ENCODE results near the gene NCR3LG1. TPM values are rescaled to one million over a fixed set of nuclear protein-coding genes. Genes with fewer than 3 reads are reported as not detected.

The NCR3LG1 gene
- total RNA-seq, 1 donor from 2014 or later: 4.9 TPM

DNA sequence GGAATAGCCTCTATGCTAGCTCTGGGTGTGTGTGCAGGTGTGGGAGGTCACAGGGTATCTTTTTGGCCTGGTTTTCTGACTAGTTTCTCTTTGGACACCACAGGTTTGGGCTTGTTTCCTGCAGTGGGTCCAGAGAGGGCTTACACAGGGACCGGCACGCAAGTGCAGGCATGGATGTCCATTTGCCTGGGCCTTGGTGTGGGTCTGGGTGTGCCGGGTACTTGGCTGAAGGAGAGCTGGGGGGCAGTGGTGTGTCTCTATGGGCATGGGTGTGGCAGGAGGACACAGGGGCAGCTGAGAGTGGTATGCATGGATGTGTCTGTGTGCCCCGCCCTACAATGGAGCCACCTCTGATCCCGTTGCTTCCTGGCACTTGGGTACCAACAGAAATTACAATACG lies 44.4 kb downstream of the NCR3LG1 start:
- H3K4me3 Mint-ChIP-seq: no peak overlapping the region
- no peak overlapping the region for H3K27ac Mint-ChIP-seq
- TF ChIP-seq, protein P1, sequence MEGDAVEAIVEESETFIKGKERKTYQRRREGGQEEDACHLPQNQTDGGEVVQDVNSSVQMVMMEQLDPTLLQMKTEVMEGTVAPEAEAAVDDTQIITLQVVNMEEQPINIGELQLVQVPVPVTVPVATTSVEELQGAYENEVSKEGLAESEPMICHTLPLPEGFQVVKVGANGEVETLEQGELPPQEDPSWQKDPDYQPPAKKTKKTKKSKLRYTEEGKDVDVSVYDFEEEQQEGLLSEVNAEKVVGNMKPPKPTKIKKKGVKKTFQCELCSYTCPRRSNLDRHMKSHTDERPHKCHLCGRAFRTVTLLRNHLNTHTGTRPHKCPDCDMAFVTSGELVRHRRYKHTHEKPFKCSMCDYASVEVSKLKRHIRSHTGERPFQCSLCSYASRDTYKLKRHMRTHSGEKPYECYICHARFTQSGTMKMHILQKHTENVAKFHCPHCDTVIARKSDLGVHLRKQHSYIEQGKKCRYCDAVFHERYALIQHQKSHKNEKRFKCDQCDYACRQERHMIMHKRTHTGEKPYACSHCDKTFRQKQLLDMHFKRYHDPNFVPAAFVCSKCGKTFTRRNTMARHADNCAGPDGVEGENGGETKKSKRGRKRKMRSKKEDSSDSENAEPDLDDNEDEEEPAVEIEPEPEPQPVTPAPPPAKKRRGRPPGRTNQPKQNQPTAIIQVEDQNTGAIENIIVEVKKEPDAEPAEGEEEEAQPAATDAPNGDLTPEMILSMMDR (IDR thresholded peaks at IDR 0.05; ENCODE audit: unreplicated experiment): no peak
- H3K27me3 Mint-ChIP-seq (ENCODE audit: low read depth): peaks cover 33% of the 10 kb centered on the region
- peaks cover 3% of the 10 kb centered on the region for H3K9me3 Mint-ChIP-seq
- no peaks in the 10 kb centered on the region for H3K4me1 Mint-ChIP-seq
- no peak for DNase-seq (ENCODE audit: low spot score in 2 of 2, unreplicated experiment in 2 of 2)
- no peaks in the 10 kb centered on the region for H3K36me3 Mint-ChIP-seq

DNA sequence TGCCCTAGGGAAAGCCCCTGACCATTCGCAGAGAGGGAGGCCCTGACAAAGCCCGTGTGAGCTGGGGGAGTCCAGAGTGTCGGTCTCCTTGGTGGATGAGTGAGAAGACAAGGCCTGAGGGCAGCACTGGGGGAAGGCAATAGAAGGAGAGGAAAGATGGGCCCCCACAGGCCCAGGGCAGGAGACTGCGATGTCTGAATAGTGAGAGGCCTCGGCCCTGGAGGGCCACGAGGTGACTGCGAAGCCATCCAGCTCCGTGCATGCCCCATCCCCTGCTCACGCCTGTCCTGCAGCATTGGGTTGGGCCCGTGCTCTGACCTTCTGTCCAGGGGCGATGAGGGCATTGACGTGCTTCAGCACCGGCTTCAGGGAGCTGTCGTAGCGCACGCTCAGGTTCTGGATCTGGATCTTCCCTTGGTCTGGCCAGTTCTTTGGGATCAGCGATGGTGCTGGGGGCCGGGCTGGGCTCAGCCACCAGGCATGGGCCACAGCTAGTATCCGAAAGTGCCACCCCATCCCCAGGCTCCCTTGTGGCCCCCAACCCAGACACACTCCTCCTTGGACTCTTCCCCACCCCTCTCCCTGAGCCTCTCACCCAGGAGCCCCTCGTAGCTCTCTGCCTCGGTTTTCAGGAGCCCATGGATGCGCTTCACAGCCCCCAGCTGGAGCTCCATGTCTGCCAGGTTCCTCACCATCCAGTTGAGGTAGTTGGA lies 45.2 kb downstream of the NCR3LG1 start:
- H3K36me3 Mint-ChIP-seq: no peaks in the 10 kb centered on the region
- H3K27me3 Mint-ChIP-seq (ENCODE audit: low read depth): peaks cover 27% of the 10 kb centered on the region
- H3K4me3 Mint-ChIP-seq: no peak overlapping the region
- peaks cover 3% of the 10 kb centered on the region for H3K9me3 Mint-ChIP-seq
- TF ChIP-seq, protein P1 (IDR thresholded peaks at IDR 0.05; ENCODE audit: unreplicated experiment): no peak
- no peak for DNase-seq (ENCODE audit: low spot score in 2 of 2, unreplicated experiment in 2 of 2)
- H3K4me1 Mint-ChIP-seq: no peaks in the 10 kb centered on the region
- no peak overlapping the region for H3K27ac Mint-ChIP-seq

DNA sequence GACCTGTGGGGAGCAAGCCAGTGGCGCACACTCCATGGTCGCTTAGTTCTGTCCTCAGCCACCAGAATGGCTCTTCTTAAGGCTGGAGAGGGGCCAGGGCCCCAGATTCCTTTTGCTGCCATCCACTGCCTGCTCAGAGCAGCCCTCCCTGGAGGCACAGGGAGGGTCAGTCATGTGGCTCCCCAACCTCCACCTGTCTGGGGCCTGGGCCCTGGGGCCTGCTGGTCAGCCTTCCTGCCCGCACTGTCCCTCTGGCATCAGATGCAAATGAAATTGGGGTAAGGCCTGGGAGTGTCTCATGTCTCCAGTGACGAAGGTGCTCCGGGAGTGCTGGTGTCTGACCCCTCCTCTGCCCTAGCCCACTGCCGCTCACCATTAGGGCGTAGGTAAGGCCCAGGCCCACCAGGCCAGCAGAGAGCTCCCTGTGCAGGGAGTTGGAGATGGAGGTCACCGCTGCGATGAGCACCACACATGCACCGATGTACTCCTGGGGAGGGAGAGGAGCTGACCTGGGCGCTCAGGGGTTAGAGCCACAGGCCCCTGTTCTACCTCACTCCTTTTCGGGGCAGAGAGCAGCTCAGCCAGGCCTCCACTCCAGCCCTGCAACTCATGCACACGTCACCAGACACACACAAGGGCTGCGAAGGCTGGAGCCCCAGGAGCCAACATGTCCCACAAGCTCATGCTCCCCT lies 45.9 kb downstream of the NCR3LG1 start:
- H3K27me3 Mint-ChIP-seq (ENCODE audit: low read depth): peaks cover 21% of the 10 kb centered on the region
- H3K36me3 Mint-ChIP-seq: no peaks in the 10 kb centered on the region
- TF ChIP-seq, protein P1 (IDR thresholded peaks at IDR 0.05; ENCODE audit: unreplicated experiment): no peak
- peaks cover 3% of the 10 kb centered on the region for H3K9me3 Mint-ChIP-seq
- no peak overlapping the region for H3K4me3 Mint-ChIP-seq
- DNase-seq (ENCODE audit: low spot score in 2 of 2, unreplicated experiment in 2 of 2): no peak
- no peaks in the 10 kb centered on the region for H3K4me1 Mint-ChIP-seq
- no peak overlapping the region for H3K27ac Mint-ChIP-seq

DNA sequence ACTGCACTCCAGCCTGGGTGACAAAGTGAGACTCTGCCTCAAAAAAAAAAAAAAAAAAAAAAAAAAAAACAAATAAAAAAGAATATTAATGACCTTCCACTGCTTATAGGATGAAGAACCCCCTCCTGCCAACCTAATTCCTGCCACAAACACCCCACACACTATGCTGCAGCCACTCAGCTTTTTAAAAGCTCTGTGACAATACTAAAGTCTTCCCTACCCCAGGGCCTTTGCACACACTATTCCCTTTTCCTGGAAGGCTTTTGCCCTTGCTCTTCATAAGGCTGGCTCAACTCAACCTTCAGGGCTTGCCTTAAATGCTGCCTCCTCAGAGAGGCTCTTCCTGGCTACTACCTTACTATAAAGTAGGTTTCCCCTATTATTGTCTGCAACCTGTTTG lies 47.6 kb downstream of the NCR3LG1 start:
- DNase-seq (ENCODE audit: low spot score in 2 of 2, unreplicated experiment in 2 of 2): no peak
- H3K36me3 Mint-ChIP-seq: no peaks in the 10 kb centered on the region
- no peaks in the 10 kb centered on the region for H3K4me1 Mint-ChIP-seq
- H3K4me3 Mint-ChIP-seq: no peak overlapping the region
- H3K27ac Mint-ChIP-seq: no peak overlapping the region
- TF ChIP-seq, protein P1 (IDR thresholded peaks at IDR 0.05; ENCODE audit: unreplicated experiment): no peak
- peaks cover 19% of the 10 kb centered on the region for H3K27me3 Mint-ChIP-seq (ENCODE audit: low read depth)
- peaks cover 3% of the 10 kb centered on the region for H3K9me3 Mint-ChIP-seq

DNA sequence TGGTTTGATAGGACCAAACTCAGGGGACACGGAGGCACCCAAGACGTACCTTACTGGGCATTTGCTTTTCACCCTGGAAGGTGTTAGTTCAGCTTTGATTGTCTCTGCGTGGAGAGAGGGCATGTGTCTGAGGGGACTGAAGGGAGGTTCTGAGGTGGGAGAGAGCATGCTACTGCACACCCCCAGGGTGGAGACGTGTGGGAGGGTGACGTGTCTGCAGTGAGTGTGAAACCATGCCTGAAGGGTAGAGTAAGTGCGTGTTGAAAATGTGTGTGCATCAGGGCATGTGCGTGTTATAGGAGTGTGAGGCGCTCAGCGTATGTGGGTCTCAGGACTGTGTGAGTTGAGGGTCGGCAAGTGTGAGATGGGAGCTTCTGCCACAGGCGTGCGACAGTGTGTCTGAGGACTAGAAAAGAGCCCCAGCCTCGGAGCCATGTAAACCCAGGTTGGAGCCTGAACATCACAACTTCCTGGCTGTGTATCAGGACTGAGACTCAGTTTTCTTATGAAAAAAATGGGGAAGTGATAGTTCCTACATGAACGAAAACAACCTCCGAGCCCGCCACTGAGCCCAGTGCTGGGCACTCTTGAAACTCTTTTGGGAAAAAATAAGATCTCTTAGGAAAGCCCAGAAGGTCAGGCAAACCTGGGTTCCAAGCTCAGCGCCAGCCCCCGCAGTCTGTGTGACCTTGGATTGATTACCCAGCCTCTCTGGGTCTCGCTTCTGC lies 48.6 kb downstream of the NCR3LG1 start:
- TF ChIP-seq, protein P1 (IDR thresholded peaks at IDR 0.05; ENCODE audit: unreplicated experiment): no peak
- Mint-ChIP-seq H3K36me3 (no peaks in the 10 kb centered on the region), H3K27ac (no peak overlapping the region), H3K4me1 (no peaks in the 10 kb centered on the region), H3K9me3 (peaks cover 3% of the 10 kb centered on the region), H3K4me3 (no peak overlapping the region), H3K27me3 (ENCODE audit: low read depth) (peaks cover 19% of the 10 kb centered on the region)
- no peak for DNase-seq (ENCODE audit: low spot score in 2 of 2, unreplicated experiment in 2 of 2)

Measured in mesothelial cell of epicardium (in vitro differentiated cells).